ENCODE data around the gene ARHGAP10.
A peak's percentile ranks its signal among the peaks of the same experiment; 100 is the strongest.
"Not testable (repeated sequence)": the region's sequence is repeated elsewhere in the genome, so short reads cannot be mapped to it uniquely, and the experiment has no call there.

The ARHGAP10 gene

GRCh38 chr4:147855571-147856009, 123.7 kb downstream of the ARHGAP10 start:
- no peak for DNase-seq

DNA sequence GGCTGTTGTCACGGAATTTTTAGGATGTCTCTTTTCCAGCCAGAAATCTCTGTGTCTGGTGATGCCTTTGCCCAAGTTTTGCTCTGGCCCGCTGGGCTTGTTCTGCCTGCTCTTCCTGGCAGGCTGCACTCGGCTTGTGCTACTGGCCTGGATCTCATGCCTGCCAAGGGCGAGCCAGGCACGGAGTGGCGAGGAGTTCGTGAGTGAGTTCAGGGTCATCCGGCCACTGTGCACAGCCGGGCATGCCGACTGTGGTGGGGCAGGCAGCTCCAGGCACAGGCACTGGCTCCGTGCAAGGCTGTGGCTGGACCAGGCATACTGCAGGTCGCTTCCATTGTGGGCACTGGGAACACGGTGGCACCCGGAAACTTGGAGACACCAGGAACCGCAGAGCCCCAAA, 129.1 kb downstream of the ARHGAP10 start:
- no peak for DNase-seq

DNA sequence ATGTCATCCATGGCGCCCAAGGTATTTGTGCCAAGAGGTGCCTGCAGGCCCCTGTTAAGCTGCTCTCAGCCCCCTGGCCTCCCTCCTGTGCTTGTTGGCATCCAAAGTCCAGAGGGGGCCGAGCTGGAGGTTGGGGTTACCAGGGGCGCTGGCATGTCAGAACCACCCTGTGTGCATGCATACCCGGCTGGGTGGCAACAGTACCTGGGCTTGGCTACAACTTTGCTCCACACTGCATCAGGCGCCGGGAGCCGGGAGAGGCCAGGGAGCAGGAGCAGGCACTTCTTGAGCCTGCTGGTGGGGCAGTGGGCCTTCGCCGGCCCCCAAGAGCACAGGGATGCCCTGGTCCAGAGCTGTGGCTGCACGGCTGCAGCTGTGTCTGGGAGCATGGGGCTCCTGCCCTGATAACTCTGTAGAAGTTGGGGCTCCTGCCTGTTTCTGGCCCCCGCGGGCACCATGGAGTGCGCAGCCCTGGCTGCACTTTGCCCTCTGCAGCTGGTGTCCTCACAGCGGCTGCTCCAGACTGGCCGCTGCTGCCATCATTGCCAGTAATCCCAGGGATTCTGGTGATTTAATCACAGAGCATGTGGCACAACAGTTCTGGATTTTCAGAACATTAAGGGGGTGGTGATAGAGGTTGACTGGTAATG, 130.3 kb downstream of the ARHGAP10 start:
- no peak for DNase-seq

GRCh38 chr4:147863111-147863747, 131.3 kb downstream of the ARHGAP10 start:
- DNase-seq, result no peak

- DNase-seq, result no peak
These were observed 132.1 kb downstream of the ARHGAP10 start for GRCh38 chr4:147863808-147864472.

GRCh38 chr4:147864607-147865006, 132.7 kb downstream of the ARHGAP10 start:
- DNase-seq, result no peak

DNA sequence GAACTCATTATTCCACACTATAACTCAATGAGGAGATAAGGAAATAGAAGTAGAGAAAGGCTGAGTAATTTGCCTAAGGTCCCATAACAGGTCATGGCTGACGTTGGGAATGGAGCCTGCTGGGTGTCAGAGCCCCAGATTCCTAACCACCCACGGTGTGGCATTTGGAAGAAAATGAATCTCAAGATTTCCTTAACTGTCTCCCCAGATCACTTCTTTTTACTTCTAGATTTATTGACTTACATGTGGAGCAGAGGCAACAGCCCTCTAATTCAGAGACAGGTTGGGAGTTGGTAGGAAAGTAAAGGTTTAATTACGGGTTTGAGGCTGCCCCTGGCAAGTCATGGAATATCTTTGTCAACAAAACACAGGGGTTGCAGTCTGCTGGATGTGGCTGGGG, 134.0 kb downstream of the ARHGAP10 start:
- no peak for DNase-seq

GRCh38 chr4:147866532-147867271, 134.8 kb downstream of the ARHGAP10 start:
- DNase-seq, result peak; percentile 96

DNA sequence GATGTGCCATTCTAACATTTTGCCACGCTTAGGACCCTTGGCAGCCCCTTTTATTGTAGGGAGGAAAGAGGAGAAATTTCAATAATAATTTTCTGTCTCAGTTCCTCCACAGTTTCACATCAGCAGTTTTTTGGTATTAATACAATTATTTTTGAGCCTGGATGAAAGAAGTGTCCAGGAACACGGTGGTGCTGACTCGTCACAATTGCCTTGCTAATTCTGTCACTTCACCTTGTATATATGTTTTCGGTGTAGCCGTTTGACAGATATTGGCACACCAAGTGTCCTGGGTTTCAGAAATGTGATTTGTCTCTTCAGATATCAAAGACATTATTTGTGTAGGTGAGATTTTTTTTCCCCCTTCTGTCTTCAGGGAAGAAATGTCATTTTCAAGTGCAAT, 142.2 kb downstream of the ARHGAP10 start:
- DNase-seq, result no peak

- DNase-seq, result no peak
These were observed 145.5 kb downstream of the ARHGAP10 start for GRCh38 chr4:147877308-147877771.

- no peak for DNase-seq
These were observed 147.8 kb downstream of the ARHGAP10 start for GRCh38 chr4:147879676-147880075.

DNA sequence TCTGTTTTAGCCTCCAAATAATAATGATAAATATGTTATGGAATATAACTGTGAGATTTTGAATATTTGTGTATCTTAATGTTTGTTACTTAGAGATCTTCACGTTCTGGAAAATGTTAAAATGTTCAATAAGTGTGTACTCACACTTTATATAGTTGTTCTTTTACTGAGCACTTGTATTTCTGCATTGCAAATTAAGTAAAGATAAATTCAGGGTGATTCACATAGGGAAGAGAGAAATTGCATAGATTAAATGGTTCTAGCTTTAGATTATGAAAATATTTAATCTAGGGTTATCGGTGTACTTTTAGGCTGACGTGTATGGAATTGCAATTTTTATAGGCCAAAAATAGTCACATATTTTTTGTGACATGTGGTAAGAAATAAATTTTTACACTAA, 148.6 kb downstream of the ARHGAP10 start:
- DNase-seq, result no peak

DNA sequence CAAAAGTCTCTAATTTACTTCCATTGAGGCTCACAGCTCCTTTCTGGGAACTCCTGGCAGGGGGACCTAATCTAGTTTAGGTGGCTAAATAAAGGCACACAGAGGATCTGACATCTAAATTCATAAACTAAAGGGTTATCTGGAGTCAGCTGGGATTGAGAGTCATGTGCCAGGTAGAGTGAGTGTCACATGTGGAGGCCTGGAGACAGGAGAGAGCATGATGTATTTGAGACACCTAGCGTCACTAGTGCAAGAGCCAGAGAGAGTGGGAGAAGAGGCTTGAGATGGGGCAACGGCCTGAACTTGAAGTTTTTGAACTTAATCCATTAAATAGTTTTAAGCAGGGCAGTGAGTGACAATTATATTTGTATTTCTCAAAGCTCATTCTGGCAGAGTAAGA, 152.6 kb downstream of the ARHGAP10 start:
- DNase-seq, result no peak

DNA sequence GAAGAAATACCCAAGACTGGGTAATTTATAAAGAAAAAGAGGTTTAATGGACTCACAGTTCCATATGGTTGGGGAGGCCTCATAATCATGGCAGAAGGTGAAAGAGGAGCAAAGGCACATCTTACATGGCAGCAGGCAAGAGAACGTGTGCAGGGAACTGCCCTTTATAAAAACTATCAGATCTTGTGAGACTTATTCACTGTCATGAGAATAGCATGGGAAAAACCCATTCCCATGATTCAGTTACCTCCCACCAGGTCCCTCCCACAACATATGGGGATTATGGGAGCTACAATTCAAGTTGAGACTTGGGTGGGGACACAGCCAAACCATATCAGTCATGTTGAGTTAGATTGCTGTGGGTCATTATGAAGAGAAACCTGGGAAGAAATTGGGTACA, 153.3 kb downstream of the ARHGAP10 start:
- DNase-seq, result not testable (repeated sequence)

DNA sequence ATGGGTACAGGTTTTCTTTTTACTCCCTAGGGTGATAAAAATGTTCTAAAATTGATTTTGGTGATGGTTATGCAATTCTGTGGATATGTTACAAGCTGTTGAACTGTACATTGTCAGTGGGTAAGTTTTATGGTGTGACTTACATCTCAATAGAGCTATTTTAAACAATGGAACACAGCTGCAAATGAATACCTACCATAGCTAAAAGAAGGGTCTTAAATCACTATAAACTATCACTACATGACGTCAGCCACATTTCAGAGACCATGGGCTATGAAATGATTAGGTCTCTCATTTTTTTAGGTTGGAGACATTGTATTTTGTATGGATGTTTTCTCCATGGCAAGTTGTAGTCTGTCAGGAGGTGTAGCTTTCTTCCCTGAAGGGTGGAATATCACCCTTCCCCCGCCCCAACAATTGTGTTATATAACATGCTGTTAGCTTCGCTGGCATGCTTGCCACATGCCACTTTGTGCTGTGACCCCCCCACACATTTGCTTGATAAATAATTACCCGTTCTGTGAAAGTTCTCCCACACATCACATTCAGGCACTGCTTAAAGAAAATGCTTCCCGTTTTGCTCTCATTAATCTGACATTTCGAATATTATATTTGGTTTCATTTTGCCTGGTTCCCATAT, 159.7 kb downstream of the ARHGAP10 start:
- DNase-seq, result no peak

DNA sequence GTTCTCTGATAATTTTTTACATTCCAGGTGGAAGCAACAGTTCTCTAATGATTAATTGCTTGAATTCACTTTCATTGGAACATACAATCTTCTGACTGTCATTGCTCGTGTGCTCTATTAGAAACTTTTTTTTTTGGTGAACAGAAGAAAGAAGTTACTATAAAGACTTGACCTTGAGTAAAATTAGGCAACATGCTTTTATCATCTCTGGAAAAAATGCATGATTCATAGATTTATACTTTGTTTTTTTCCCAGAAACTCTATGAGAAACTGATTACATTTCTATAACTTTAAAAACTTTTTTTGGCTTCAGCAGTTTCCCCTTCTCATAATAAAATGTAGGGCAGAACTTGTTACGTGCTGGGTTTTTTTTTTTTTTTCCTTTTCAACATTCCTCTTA, 167.6 kb downstream of the ARHGAP10 start:
- no peak for DNase-seq

DNA sequence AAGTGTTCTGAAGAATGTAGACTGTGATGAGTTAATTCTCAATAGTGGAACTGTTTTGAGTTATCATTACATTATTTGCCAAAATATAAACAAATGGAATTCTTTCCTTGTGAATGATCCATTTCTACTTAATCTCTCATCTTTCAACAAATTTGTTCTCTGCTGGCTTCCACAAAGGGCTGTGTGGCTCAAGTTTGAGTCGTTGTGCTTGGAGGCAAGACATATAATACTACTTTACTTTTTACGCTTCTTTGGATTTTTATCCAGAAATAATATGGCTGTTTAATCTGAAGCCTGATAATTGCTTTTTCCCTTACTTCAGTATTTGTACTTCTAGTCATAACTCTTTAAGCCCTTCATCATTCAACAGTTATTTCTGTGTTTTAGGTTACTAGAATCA, 169.5 kb downstream of the ARHGAP10 start:
- DNase-seq, result no peak

- DNase-seq, result no peak
These were observed 170.0 kb downstream of the ARHGAP10 start for GRCh38 chr4:147901916-147902315.

GRCh38 chr4:147909225-147909624, 177.3 kb downstream of the ARHGAP10 start:
- DNase-seq, result no peak

- no peak for DNase-seq
These were observed 178.4 kb downstream of the ARHGAP10 start for GRCh38 chr4:147910315-147910714.

- DNase-seq, result not testable (repeated sequence)
These were observed 180.2 kb downstream of the ARHGAP10 start for GRCh38 chr4:147912106-147912505.

- DNase-seq, result no peak
These were observed 181.2 kb downstream of the ARHGAP10 start for GRCh38 chr4:147913137-147913536.

DNA sequence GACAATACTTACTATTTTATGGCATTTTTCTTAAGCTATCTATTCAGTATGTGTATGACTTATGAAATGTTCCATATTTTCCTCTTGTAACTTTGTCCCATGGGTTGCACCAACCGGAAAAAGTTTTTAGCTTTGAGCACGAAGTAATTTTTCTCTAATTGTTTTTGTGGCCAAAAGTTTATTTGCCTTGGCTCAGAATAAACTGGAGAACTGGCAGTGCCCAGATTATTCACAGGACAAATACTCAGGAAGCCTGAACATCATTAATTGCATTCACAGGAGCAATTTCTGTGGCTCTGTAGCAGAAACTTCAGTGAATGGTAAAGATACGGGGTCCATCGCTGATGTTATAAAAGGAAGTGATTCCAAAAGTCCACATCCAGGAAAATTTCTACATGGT, 184.5 kb downstream of the ARHGAP10 start:
- DNase-seq, result no peak

Data from CD4-positive, alpha-beta T cell treated with Interleukin-17A for 4 hours (primary cell).